DOHH2 (cell line): ENCODE data around the gene INO80E.

Experiments used
- CTCF ChIP-seq: fragments of 200-600 bp; sonication (generic); IDR thresholded peaks from one replicate; pipeline ENCODE4 v1.5.1; 2014; ENCODE audit warnings: antibody characterized with exemption, mild to moderate bottlenecking, low read depth, low read length; ENCODE audit not compliant: poor library complexity, severe bottlenecking
- EZH2phosphoT487 ChIP-seq: fragments of 200-600 bp; sonication (generic); IDR thresholded peaks from 2 replicates; pipeline ENCODE4 v1.6.1; 2017; ENCODE audit warnings: borderline replicate concordance, mild to moderate bottlenecking, antibody characterized with exemption, low read length, moderate library complexity, mixed read lengths

GRCh38 chr16:30005341-30006094 is 9.5 kb downstream of the INO80E start:
- TF ChIP-seq CTCF, result peak; percentile 85
- no peak for TF ChIP-seq EZH2phosphoT487
